ENCODE data around the gene NOL9. TPM values are rescaled to one million over a fixed set of nuclear protein-coding genes. Genes with fewer than 3 reads are reported as not detected.

NOL9 gene
- total RNA-seq, 1 donor from 2014 or later: 26.8 TPM

GRCh38 chr1:6509220-6509918 is 44.9 kb downstream of the NOL9 start:
- no peak overlapping the region for H3K9ac ChIP-seq (ENCODE audit: low read length)
- no peaks in the 10 kb centered on the region for H3K27me3 ChIP-seq (ENCODE audit: insufficient read depth, low read length)
- FAIRE-seq (no peak), DNase-seq (ENCODE audit: low read depth) (no peak)
- H3K4me2 ChIP-seq (ENCODE audit: low read length): no peak overlapping the region
- no peak overlapping the region for H3K4me3 ChIP-seq (ENCODE audit: insufficient read depth, low read depth, low read length)
- no peaks in the 10 kb centered on the region for H3K9me3 ChIP-seq (ENCODE audit: insufficient read depth, low read depth, low read length)
- H3K4me1 ChIP-seq (ENCODE audit: insufficient read depth, low read length): no peaks in the 10 kb centered on the region
- no peak overlapping the region for H3K27ac ChIP-seq (ENCODE audit: low read depth, low read length)
- Mint-ChIP-seq H3K27ac (ENCODE audit: unreplicated experiment) (no peak overlapping the region), H3K4me1 (ENCODE audit: low read depth, unreplicated experiment) (no peaks in the 10 kb centered on the region), H3K36me3 (ENCODE audit: low read depth, unreplicated experiment) (no peaks in the 10 kb centered on the region), H3K4me3 (ENCODE audit: unreplicated experiment) (no peak overlapping the region), H3K27me3 (ENCODE audit: low read depth, unreplicated experiment) (peaks cover 11% of the 10 kb centered on the region), H3K9me3 (ENCODE audit: unreplicated experiment) (no peaks in the 10 kb centered on the region)
- no peak overlapping the region for H2AFZ ChIP-seq (ENCODE audit: low read depth, low read length)
- no peak for TF ChIP-seq EZH2 (IDR thresholded peaks at IDR 0.05; ENCODE audit: insufficient read depth, low read length)
- TF ChIP-seq CTCF (IDR thresholded peaks at IDR 0.05; ENCODE audit: insufficient read depth, low read depth, low read length): no peak
- no peaks in the 10 kb centered on the region for H3K79me2 ChIP-seq (ENCODE audit: insufficient read depth, low read length)
- no peaks in the 10 kb centered on the region for H4K20me1 ChIP-seq (ENCODE audit: insufficient read depth, low read length)
- no peaks in the 10 kb centered on the region for H3K36me3 ChIP-seq (ENCODE audit: insufficient read depth, low read length)

GRCh38 chr1:6508816-6509189 is 45.5 kb downstream of the NOL9 start:
- Mint-ChIP-seq H3K36me3 (ENCODE audit: low read depth, unreplicated experiment) (no peaks in the 10 kb centered on the region), H3K27me3 (ENCODE audit: low read depth, unreplicated experiment) (peaks cover 11% of the 10 kb centered on the region), H3K9me3 (ENCODE audit: unreplicated experiment) (no peaks in the 10 kb centered on the region), H3K4me1 (ENCODE audit: low read depth, unreplicated experiment) (no peaks in the 10 kb centered on the region), H3K27ac (ENCODE audit: unreplicated experiment) (no peak overlapping the region), H3K4me3 (ENCODE audit: unreplicated experiment) (no peak overlapping the region)
- no peak for TF ChIP-seq CTCF (IDR thresholded peaks at IDR 0.05; ENCODE audit: insufficient read depth, low read depth, low read length)
- no peak for TF ChIP-seq EZH2 (IDR thresholded peaks at IDR 0.05; ENCODE audit: insufficient read depth, low read length)
- no peaks in the 10 kb centered on the region for H3K79me2 ChIP-seq (ENCODE audit: insufficient read depth, low read length)
- no peak overlapping the region for H3K27ac ChIP-seq (ENCODE audit: low read depth, low read length)
- H3K4me2 ChIP-seq (ENCODE audit: low read length): no peak overlapping the region
- no peaks in the 10 kb centered on the region for H3K9me3 ChIP-seq (ENCODE audit: insufficient read depth, low read depth, low read length)
- DNase-seq (ENCODE audit: low read depth) (no peak), FAIRE-seq (no peak)
- H3K4me3 ChIP-seq (ENCODE audit: insufficient read depth, low read depth, low read length): no peak overlapping the region
- no peaks in the 10 kb centered on the region for H4K20me1 ChIP-seq (ENCODE audit: insufficient read depth, low read length)
- no peaks in the 10 kb centered on the region for H3K4me1 ChIP-seq (ENCODE audit: insufficient read depth, low read length)
- H3K36me3 ChIP-seq (ENCODE audit: insufficient read depth, low read length): no peaks in the 10 kb centered on the region
- H2AFZ ChIP-seq (ENCODE audit: low read depth, low read length): no peak overlapping the region
- H3K9ac ChIP-seq (ENCODE audit: low read length): no peak overlapping the region
- H3K27me3 ChIP-seq (ENCODE audit: insufficient read depth, low read length): no peaks in the 10 kb centered on the region

GRCh38 chr1:6508154-6508815 is 46.0 kb downstream of the NOL9 start:
- no peak overlapping the region for H3K4me3 Mint-ChIP-seq (ENCODE audit: unreplicated experiment)
- H3K4me3 ChIP-seq (ENCODE audit: insufficient read depth, low read depth, low read length): no peak overlapping the region
- FAIRE-seq (no peak), DNase-seq (ENCODE audit: low read depth) (no peak)
- H3K4me1 ChIP-seq (ENCODE audit: insufficient read depth, low read length): no peaks in the 10 kb centered on the region
- no peaks in the 10 kb centered on the region for H3K36me3 Mint-ChIP-seq (ENCODE audit: low read depth, unreplicated experiment)
- H3K9me3 ChIP-seq (ENCODE audit: insufficient read depth, low read depth, low read length): no peaks in the 10 kb centered on the region
- no peak overlapping the region for H2AFZ ChIP-seq (ENCODE audit: low read depth, low read length)
- no peaks in the 10 kb centered on the region for H3K9me3 Mint-ChIP-seq (ENCODE audit: unreplicated experiment)
- no peaks in the 10 kb centered on the region for H3K4me1 Mint-ChIP-seq (ENCODE audit: low read depth, unreplicated experiment)
- H3K79me2 ChIP-seq (ENCODE audit: insufficient read depth, low read length): no peaks in the 10 kb centered on the region
- H3K4me2 ChIP-seq (ENCODE audit: low read length): no peak overlapping the region
- H3K27me3 Mint-ChIP-seq (ENCODE audit: low read depth, unreplicated experiment): peaks cover 11% of the 10 kb centered on the region
- no peaks in the 10 kb centered on the region for H4K20me1 ChIP-seq (ENCODE audit: insufficient read depth, low read length)
- no peaks in the 10 kb centered on the region for H3K27me3 ChIP-seq (ENCODE audit: insufficient read depth, low read length)
- no peak overlapping the region for H3K27ac ChIP-seq (ENCODE audit: low read depth, low read length)
- H3K9ac ChIP-seq (ENCODE audit: low read length): no peak overlapping the region
- no peak for TF ChIP-seq EZH2 (IDR thresholded peaks at IDR 0.05; ENCODE audit: insufficient read depth, low read length)
- no peak for TF ChIP-seq CTCF (IDR thresholded peaks at IDR 0.05; ENCODE audit: insufficient read depth, low read depth, low read length)
- no peaks in the 10 kb centered on the region for H3K36me3 ChIP-seq (ENCODE audit: insufficient read depth, low read length)
- no peak overlapping the region for H3K27ac Mint-ChIP-seq (ENCODE audit: unreplicated experiment)

Data from astrocyte (in vitro differentiated cells and primary cell).